ENCODE results near the gene MEDAG.

The MEDAG gene

GRCh38 chr13:30865123-30866049 is 40.7 kb upstream of the MEDAG start:
- Histone ChIP-seq H3K27me3 (ENCODE audit: control insufficient read depth in 1 of 2, insufficient read depth in 2 of 2, low read length in 2 of 2) (peaks cover 0 to 4% of the 10 kb centered on the region in 2 donors), H3K4me1 (ENCODE audit: control insufficient read depth in 1 of 2, insufficient read depth in 2 of 2, low read length in 2 of 2) (peaks cover 9 to 20% of the 10 kb centered on the region in 2 donors), H3K4me3 (ENCODE audit: low read depth in 1 of 2, low read length in 2 of 2) (no peak overlapping the region), H3K27ac (ENCODE audit: low read depth, low read length) (peak overlapping the region; percentile 53), H3K9me3 (ENCODE audit: control insufficient read depth in 1 of 2, low read length in 2 of 2) (no peaks in the 10 kb centered on the region), H3K9ac (ENCODE audit: low read depth in 1 of 2, low read length in 2 of 2) (peak overlapping the region; percentile 8 to 44), H3K36me3 (ENCODE audit: control insufficient read depth in 1 of 2, insufficient read depth in 2 of 2, low read length in 2 of 2) (no peaks in the 10 kb centered on the region)

DNA sequence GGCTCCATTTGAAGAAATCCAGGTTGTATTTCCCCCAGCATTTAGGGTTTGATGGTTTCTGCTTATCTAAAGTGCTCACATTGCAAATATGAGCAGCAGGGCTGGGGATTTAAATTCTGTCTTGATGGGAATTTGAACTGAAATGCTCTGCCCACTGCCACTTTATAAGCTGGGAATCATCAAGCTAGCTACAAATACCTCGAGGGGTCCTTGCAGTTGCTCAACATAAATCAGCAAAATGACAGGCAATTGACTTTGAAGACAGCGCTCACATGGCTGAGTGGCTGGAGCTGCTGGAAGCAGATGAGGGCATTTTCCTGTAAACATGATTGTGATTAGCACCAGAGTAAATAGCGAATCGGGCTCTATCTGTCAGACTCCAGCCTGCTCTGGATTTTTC is 39.4 kb upstream of the MEDAG start:
- H3K4me3 ChIP-seq (ENCODE audit: low read depth in 1 of 2, low read length in 2 of 2) = no peak overlapping the region
- H3K9ac ChIP-seq (ENCODE audit: low read depth in 1 of 2, low read length in 2 of 2) = no peak overlapping the region
- no peak overlapping the region for H3K27ac ChIP-seq (ENCODE audit: low read depth, low read length)
- peaks cover 9 to 20% of the 10 kb centered on the region in 2 donors for H3K4me1 ChIP-seq (ENCODE audit: control insufficient read depth in 1 of 2, insufficient read depth in 2 of 2, low read length in 2 of 2)
- peaks cover 0 to 4% of the 10 kb centered on the region in 2 donors for H3K27me3 ChIP-seq (ENCODE audit: control insufficient read depth in 1 of 2, insufficient read depth in 2 of 2, low read length in 2 of 2)
- H3K9me3 ChIP-seq (ENCODE audit: control insufficient read depth in 1 of 2, low read length in 2 of 2) = no peaks in the 10 kb centered on the region
- H3K36me3 ChIP-seq (ENCODE audit: control insufficient read depth in 1 of 2, insufficient read depth in 2 of 2, low read length in 2 of 2) = no peaks in the 10 kb centered on the region

GRCh38 chr13:30867089-30867669 is 38.9 kb upstream of the MEDAG start:
- H3K9me3 ChIP-seq (ENCODE audit: control insufficient read depth in 1 of 2, low read length in 2 of 2) = no peaks in the 10 kb centered on the region
- H3K4me1 ChIP-seq (ENCODE audit: control insufficient read depth in 1 of 2, insufficient read depth in 2 of 2, low read length in 2 of 2) = peaks cover 9 to 20% of the 10 kb centered on the region in 2 donors
- H3K9ac ChIP-seq (ENCODE audit: low read depth in 1 of 2, low read length in 2 of 2) = no peak overlapping the region

DNA sequence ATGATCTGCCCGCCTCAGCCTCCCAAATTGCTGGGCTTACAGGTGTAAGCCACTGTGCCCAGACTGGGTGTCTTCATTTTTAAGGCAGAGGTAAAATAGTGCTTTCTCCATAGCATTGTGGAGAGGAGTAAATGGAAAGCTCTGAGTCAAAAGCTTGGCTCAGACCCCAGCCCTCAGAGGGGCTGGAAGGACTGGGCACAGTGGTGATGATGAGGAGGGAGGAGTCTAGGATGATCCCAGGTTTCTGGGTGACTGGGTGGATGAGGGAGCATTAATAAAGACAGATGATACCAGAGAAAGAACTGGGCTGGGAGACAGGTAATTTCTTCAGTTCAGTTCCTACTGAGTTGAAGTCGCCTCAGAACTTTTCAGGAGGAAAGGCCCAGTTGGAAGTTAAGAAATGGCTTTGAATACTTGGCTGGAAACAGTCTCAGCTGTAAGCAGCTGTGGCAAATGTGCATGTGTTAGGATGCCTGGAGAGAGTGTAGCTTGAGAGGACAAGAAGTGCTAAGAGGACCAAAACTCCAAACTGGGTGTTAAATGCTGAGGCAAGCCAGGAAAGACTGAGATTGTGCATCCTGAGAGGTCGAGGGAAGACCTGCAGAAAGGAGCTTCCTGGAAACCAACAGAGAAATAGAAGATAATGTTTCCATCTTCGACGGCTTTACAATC is 37.1 kb upstream of the MEDAG start:
- Histone ChIP-seq H3K9me3 (ENCODE audit: control insufficient read depth in 1 of 2, low read length in 2 of 2) (no peaks in the 10 kb centered on the region), H3K4me1 (ENCODE audit: control insufficient read depth in 1 of 2, insufficient read depth in 2 of 2, low read length in 2 of 2) (peaks cover 13 to 20% of the 10 kb centered on the region in 2 donors), H3K27ac (ENCODE audit: low read depth, low read length) (peak overlapping the region; percentile 36), H3K9ac (ENCODE audit: low read depth in 1 of 2, low read length in 2 of 2) (no peak overlapping the region), H3K36me3 (ENCODE audit: control insufficient read depth in 1 of 2, insufficient read depth in 2 of 2, low read length in 2 of 2) (no peaks in the 10 kb centered on the region), H3K4me3 (ENCODE audit: low read depth in 1 of 2, low read length in 2 of 2) (no peak overlapping the region), H3K27me3 (ENCODE audit: control insufficient read depth in 1 of 2, insufficient read depth in 2 of 2, low read length in 2 of 2) (peaks cover 0 to 4% of the 10 kb centered on the region in 2 donors)

More at GRCh38 chr13:30867089-30867669, 38.9 kb upstream of the MEDAG start:
- peaks cover 0 to 4% of the 10 kb centered on the region in 2 donors for H3K27me3 ChIP-seq (ENCODE audit: control insufficient read depth in 1 of 2, insufficient read depth in 2 of 2, low read length in 2 of 2)
- no peaks in the 10 kb centered on the region for H3K36me3 ChIP-seq (ENCODE audit: control insufficient read depth in 1 of 2, insufficient read depth in 2 of 2, low read length in 2 of 2)
- no peak overlapping the region for H3K27ac ChIP-seq (ENCODE audit: low read depth, low read length)
- no peak overlapping the region for H3K4me3 ChIP-seq (ENCODE audit: low read depth in 1 of 2, low read length in 2 of 2)

- Histone ChIP-seq H3K27me3 (ENCODE audit: control insufficient read depth in 1 of 2, insufficient read depth in 2 of 2, low read length in 2 of 2) (peaks cover 0 to 4% of the 10 kb centered on the region in 2 donors), H3K9me3 (ENCODE audit: control insufficient read depth in 1 of 2, low read length in 2 of 2) (no peaks in the 10 kb centered on the region), H3K4me3 (ENCODE audit: low read depth in 1 of 2, low read length in 2 of 2) (no peak overlapping the region), H3K27ac (ENCODE audit: low read depth, low read length) (no peak overlapping the region), H3K36me3 (ENCODE audit: control insufficient read depth in 1 of 2, insufficient read depth in 2 of 2, low read length in 2 of 2) (no peaks in the 10 kb centered on the region), H3K4me1 (ENCODE audit: control insufficient read depth in 1 of 2, insufficient read depth in 2 of 2, low read length in 2 of 2) (peaks cover 8 to 18% of the 10 kb centered on the region in 2 donors), H3K9ac (ENCODE audit: low read depth in 1 of 2, low read length in 2 of 2) (no peak overlapping the region)
Measured at GRCh38 chr13:30869491-30869890, 36.6 kb upstream of the MEDAG start.

- Histone ChIP-seq H3K4me3 (ENCODE audit: low read depth in 1 of 2, low read length in 2 of 2) (no peak overlapping the region), H3K9me3 (ENCODE audit: control insufficient read depth in 1 of 2, low read length in 2 of 2) (no peaks in the 10 kb centered on the region), H3K4me1 (ENCODE audit: control insufficient read depth in 1 of 2, insufficient read depth in 2 of 2, low read length in 2 of 2) (peaks cover 4 to 10% of the 10 kb centered on the region in 2 donors), H3K27me3 (ENCODE audit: control insufficient read depth in 1 of 2, insufficient read depth in 2 of 2, low read length in 2 of 2) (peaks cover 0 to 4% of the 10 kb centered on the region in 2 donors), H3K36me3 (ENCODE audit: control insufficient read depth in 1 of 2, insufficient read depth in 2 of 2, low read length in 2 of 2) (no peaks in the 10 kb centered on the region), H3K27ac (ENCODE audit: low read depth, low read length) (peak overlapping the region; percentile 65), H3K9ac (ENCODE audit: low read depth in 1 of 2, low read length in 2 of 2) (no peak overlapping the region)
Measured at GRCh38 chr13:30870049-30870884, 35.8 kb upstream of the MEDAG start.

GRCh38 chr13:30870916-30871587 is 35.0 kb upstream of the MEDAG start:
- peak overlapping the region; percentile 26 for H3K27ac ChIP-seq (ENCODE audit: low read depth, low read length)
- H3K9me3 ChIP-seq (ENCODE audit: control insufficient read depth in 1 of 2, low read length in 2 of 2) = no peaks in the 10 kb centered on the region

GRCh38 chr13:30871588-30872275 is 34.3 kb upstream of the MEDAG start:
- H3K36me3 ChIP-seq (ENCODE audit: control insufficient read depth in 1 of 2, insufficient read depth in 2 of 2, low read length in 2 of 2) = no peaks in the 10 kb centered on the region
- peaks cover 3 to 4% of the 10 kb centered on the region in 2 donors for H3K4me1 ChIP-seq (ENCODE audit: control insufficient read depth in 1 of 2, insufficient read depth in 2 of 2, low read length in 2 of 2)
- H3K27me3 ChIP-seq (ENCODE audit: control insufficient read depth in 1 of 2, insufficient read depth in 2 of 2, low read length in 2 of 2) = peaks cover 0 to 4% of the 10 kb centered on the region in 2 donors
- H3K4me3 ChIP-seq (ENCODE audit: low read depth in 1 of 2, low read length in 2 of 2) = no peak overlapping the region
- H3K9me3 ChIP-seq (ENCODE audit: control insufficient read depth in 1 of 2, low read length in 2 of 2) = no peaks in the 10 kb centered on the region
- no peak overlapping the region for H3K27ac ChIP-seq (ENCODE audit: low read depth, low read length)
- no peak overlapping the region for H3K9ac ChIP-seq (ENCODE audit: low read depth in 1 of 2, low read length in 2 of 2)

More at GRCh38 chr13:30870916-30871587, 35.0 kb upstream of the MEDAG start:
- no peak overlapping the region for H3K4me3 ChIP-seq (ENCODE audit: low read depth in 1 of 2, low read length in 2 of 2)
- no peaks in the 10 kb centered on the region for H3K36me3 ChIP-seq (ENCODE audit: control insufficient read depth in 1 of 2, insufficient read depth in 2 of 2, low read length in 2 of 2)
- peaks cover 3 to 4% of the 10 kb centered on the region in 2 donors for H3K4me1 ChIP-seq (ENCODE audit: control insufficient read depth in 1 of 2, insufficient read depth in 2 of 2, low read length in 2 of 2)
- no peak overlapping the region for H3K9ac ChIP-seq (ENCODE audit: low read depth in 1 of 2, low read length in 2 of 2)
- H3K27me3 ChIP-seq (ENCODE audit: control insufficient read depth in 1 of 2, insufficient read depth in 2 of 2, low read length in 2 of 2) = peaks cover 0 to 4% of the 10 kb centered on the region in 2 donors

DNA sequence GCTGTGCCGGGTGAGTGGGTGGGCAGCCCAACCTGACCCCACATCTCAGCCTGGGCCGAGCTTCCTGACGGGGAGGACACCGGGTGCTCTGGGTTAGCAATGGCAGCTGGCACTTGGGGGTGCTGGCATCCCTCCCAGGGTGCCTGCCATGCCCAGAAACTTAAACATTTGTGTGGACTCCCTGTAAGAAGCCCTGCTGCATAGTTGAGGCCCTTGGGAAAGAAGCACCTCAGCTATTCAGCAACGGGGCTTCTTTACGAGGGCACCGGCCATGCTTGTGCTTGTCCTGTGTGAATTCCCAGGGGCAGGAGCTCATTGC is 33.8 kb upstream of the MEDAG start:
- H3K9ac ChIP-seq (ENCODE audit: low read depth in 1 of 2, low read length in 2 of 2) = no peak overlapping the region
- no peaks in the 10 kb centered on the region for H3K9me3 ChIP-seq (ENCODE audit: control insufficient read depth in 1 of 2, low read length in 2 of 2)
- no peaks in the 10 kb centered on the region for H3K36me3 ChIP-seq (ENCODE audit: control insufficient read depth in 1 of 2, insufficient read depth in 2 of 2, low read length in 2 of 2)
- peaks cover 0 to 3% of the 10 kb centered on the region in 2 donors for H3K27me3 ChIP-seq (ENCODE audit: control insufficient read depth in 1 of 2, insufficient read depth in 2 of 2, low read length in 2 of 2)
- no peak overlapping the region for H3K27ac ChIP-seq (ENCODE audit: low read depth, low read length)
- peaks cover 3 to 4% of the 10 kb centered on the region in 2 donors for H3K4me1 ChIP-seq (ENCODE audit: control insufficient read depth in 1 of 2, insufficient read depth in 2 of 2, low read length in 2 of 2)
- H3K4me3 ChIP-seq (ENCODE audit: low read depth in 1 of 2, low read length in 2 of 2) = no peak overlapping the region
